Articular chondrocyte of knee joint (primary cell): ENCODE measurements around the gene RNU6-1. TPM values are rescaled to one million over a fixed set of nuclear protein-coding genes. Genes with fewer than 3 reads are reported as not detected.
A peak's percentile ranks its signal among the peaks of the same experiment; 100 is the strongest.

Experiments used
- small RNA-seq: library from RNA; depleted of rRNA; stranded (forward); fragments of <200 nt; gene quantifications from one replicate; pipeline ENCODE3, GENCODE V24; 2012
- total RNA-seq: library from RNA; depleted of rRNA; stranded (reverse); fragments of >200 nt; gene quantifications from 2 replicates; pipeline ENCODE4 v1.2.3, GENCODE V29; 2012

The RNU6-1 gene
- total RNA-seq: not detected in 2 replicates

GRCh38 chr15:67839929-67840748 is at the start of gene RNU6-1:
Gene RNU6-1, minus strand, starts transcription at chr15:67840045.

GRCh38 chr15:67824976-67825880 is 14.6 kb downstream of the RNU6-1 start, which contains the start of gene SKOR1:
Gene SKOR1, plus strand, starts transcription at chr15:67825509. Its CDS starts 94 bp downstream, at chr15:67825603.

Small RNA genes lying within 50 kb of the gene (small RNA-seq; reads per million reads assigned to genes)
- gene RNU6-1: 1.8 reads per million, percentile 67 among the genes with 10 or more reads in this experiment

Other genes with a start within 250 kb of the RNU6-1 start
- 0.11 and 0.13 TPM in 2 replicates for gene SKOR1, start 14.5 kb downstream of the RNU6-1 start, total RNA-seq
- gene PIAS1, start 214.3 kb upstream of the RNU6-1 start, total RNA-seq: 28.1 and 35.9 TPM in 2 replicates